Mucosa of descending colon (tissue), 3 donors: ENCODE results near the gene MRAS. TPM values are rescaled to one million over a fixed set of nuclear protein-coding genes. Genes with fewer than 3 reads are reported as not detected.
"Not testable (repeated sequence)": the region's sequence is repeated elsewhere in the genome, so short reads cannot be mapped to it uniquely, and the experiment has no call there.

Experiments
- ATAC-seq: fragments of 200-7000 bp; cut with Tn5 transposase; one replicate; pipeline ENCODE4 v1.9.1; 2020; ENCODE audit warnings: mild to moderate bottlenecking, moderate library complexity
- DNase-seq, 3 donors: peaks; one replicate each; pipeline ENCODE4 v3.0.0-alpha.2; 2020
- H3K36me3 ChIP-seq: fragments of 200-600 bp; one replicate; pipeline ENCODE4 v1.8.0; 2021; ENCODE audit warnings: low read depth, mild to moderate bottlenecking
- H3K4me1 ChIP-seq: fragments of 200-600 bp; one replicate; pipeline ENCODE4 v1.8.0; 2021; ENCODE audit warnings: low read depth, mild to moderate bottlenecking
- H3K4me3 ChIP-seq: fragments of 200-600 bp; one replicate; pipeline ENCODE4 v1.8.0; 2021; ENCODE audit warnings: mild to moderate bottlenecking
- H3K9me3 ChIP-seq: fragments of 200-600 bp; one replicate; pipeline ENCODE4 v1.8.0; 2021; ENCODE audit warnings: mild to moderate bottlenecking
- intact Hi-C, 2 donors: fragments of 100-400 bp; cut with DNase I in 1 of 2; cut with micrococcal nuclease in 1 of 2; formaldehyde crosslinking; loops; one replicate each; pipeline versions ENCODE4 v1.11.0 to v1.11.1; 2022; cut with DNase I, micrococcal nuclease
- total RNA-seq, 3 donors: library from RNA; stranded (reverse); fragmentation: NEBNext Ultra II Directional in 2 of 3; extraction: Animal tissue kit (Norgen Biotek cat#: 25700) in 2 of 3; gene quantifications; one replicate each; pipeline versions ENCODE4 v1.2.1 to v1.2.4, GENCODE V29; 2021 to 2023
- TF ChIP-seq, protein P1 (sequence below): fragments of 200-600 bp; IDR thresholded peaks from one replicate; pipeline ENCODE4 v1.8.0; 2022; ENCODE audit warnings: antibody characterized with exemption, mild to moderate bottlenecking
- donor health status: DM: no; HTN: no; CAD: no; lungs with moderate emphysema.
- donor health status: DM: no; HTN: no; CAD: no.
- donor health status: DM: no; HTN: yes; CAD: no.

Gene MRAS
- total RNA-seq, 3 donors from 2014 or later, result 2.5 to 37.6 (median 4.6) TPM

- DNase-seq (no peak), ATAC-seq (no peak)
- intact Hi-C loops, result no loop called here
- TF ChIP-seq, protein P1, sequence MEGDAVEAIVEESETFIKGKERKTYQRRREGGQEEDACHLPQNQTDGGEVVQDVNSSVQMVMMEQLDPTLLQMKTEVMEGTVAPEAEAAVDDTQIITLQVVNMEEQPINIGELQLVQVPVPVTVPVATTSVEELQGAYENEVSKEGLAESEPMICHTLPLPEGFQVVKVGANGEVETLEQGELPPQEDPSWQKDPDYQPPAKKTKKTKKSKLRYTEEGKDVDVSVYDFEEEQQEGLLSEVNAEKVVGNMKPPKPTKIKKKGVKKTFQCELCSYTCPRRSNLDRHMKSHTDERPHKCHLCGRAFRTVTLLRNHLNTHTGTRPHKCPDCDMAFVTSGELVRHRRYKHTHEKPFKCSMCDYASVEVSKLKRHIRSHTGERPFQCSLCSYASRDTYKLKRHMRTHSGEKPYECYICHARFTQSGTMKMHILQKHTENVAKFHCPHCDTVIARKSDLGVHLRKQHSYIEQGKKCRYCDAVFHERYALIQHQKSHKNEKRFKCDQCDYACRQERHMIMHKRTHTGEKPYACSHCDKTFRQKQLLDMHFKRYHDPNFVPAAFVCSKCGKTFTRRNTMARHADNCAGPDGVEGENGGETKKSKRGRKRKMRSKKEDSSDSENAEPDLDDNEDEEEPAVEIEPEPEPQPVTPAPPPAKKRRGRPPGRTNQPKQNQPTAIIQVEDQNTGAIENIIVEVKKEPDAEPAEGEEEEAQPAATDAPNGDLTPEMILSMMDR, result no peak
- H3K4me1 ChIP-seq, result no peaks in the 10 kb centered on the region
- H3K9me3 ChIP-seq, result no peaks in the 10 kb centered on the region
- no peaks in the 10 kb centered on the region for H3K36me3 ChIP-seq
- H3K4me3 ChIP-seq, result no peak overlapping the region
Measured at GRCh38 chr3:138450704-138451424, 102.5 kb downstream of the MRAS start.

GRCh38 chr3:138451595-138452162, 103.3 kb downstream of the MRAS start:
- H3K36me3 ChIP-seq, result no peaks in the 10 kb centered on the region
- no peaks in the 10 kb centered on the region for H3K9me3 ChIP-seq
- DNase-seq (no peak), ATAC-seq (no peak)
- H3K4me3 ChIP-seq, result no peak overlapping the region
- intact Hi-C loops, result no loop called here
- TF ChIP-seq, protein P1, result no peak
- no peaks in the 10 kb centered on the region for H3K4me1 ChIP-seq

DNA sequence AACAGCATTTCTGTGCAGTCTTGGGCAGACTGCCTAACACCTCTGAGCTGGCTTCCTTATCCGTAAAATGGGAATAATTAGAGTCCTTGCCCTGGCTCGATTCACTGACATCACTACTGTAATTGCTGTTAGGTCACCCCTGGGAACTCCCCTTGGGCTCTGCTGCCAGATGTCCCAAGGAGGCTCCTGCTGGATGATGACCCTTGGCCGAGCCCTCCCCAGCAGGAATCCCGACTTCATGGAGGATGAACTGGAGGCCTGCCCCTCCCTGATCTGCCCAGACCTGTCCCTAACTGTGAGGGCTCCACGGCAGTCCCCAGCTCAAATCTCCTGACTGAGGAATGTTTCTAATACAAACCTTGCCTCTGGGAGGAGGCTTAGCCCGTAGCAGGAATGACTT, 104.1 kb downstream of the MRAS start:
- intact Hi-C loops, result no loop called here
- DNase-seq (no peak), ATAC-seq (no peak)
- Histone ChIP-seq H3K4me1 (no peaks in the 10 kb centered on the region), H3K9me3 (no peaks in the 10 kb centered on the region), H3K4me3 (no peak overlapping the region), H3K36me3 (no peaks in the 10 kb centered on the region)
- TF ChIP-seq, protein P1, result no peak

DNA sequence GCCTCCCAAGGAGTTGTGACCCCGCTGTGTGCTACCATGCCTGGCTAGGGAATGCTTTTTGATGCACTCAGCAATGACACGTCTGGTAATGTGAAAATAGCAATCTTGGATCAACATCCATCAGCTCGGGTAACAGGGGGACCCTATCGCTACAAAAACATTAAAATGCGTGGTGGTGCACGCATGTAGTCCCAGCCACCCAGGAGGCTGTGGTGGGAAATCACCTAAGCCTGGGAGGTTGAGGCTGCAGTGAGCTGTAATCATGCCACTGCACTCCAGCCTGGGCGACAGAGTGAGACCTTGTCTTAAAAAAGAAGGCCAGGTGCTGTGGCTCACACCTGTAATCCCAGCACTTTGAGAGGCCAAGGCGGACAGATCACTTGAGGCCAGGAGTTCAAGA, 105.6 kb downstream of the MRAS start:
- H3K4me1 ChIP-seq, ATAC-seq, H3K4me3 ChIP-seq, H3K36me3 ChIP-seq, DNase-seq, H3K9me3 ChIP-seq, intact Hi-C loops: not testable (repeated sequence)

Other genes starting within 250 kb of the MRAS start
- gene DZIP1L, start 233.0 kb upstream of the MRAS start, total RNA-seq, result 1 to 10 TPM; 1.8 to 9.2 (median 3.2) TPM
- gene A4GNT, start 216.2 kb upstream of the MRAS start, total RNA-seq, result not detected
- gene DBR1, start 173.7 kb upstream of the MRAS start, total RNA-seq, result 10 to 100 TPM; 10.5 to 11.6 (median 11.6) TPM
- gene ARMC8, start 161.3 kb upstream of the MRAS start, total RNA-seq, result 10 to 100 TPM; 33.5 to 50.7 (median 48.0) TPM
- under 1 TPM in 1 of 3 donors, not detected in 2; 0.41 TPM for gene NME9, start 18.7 kb upstream of the MRAS start, total RNA-seq
- 10 to 100 TPM in 1 of 3 donors, 1 to 10 TPM in 1, under 1 TPM in 1; 0.70 to 15.1 (median 1.0) TPM for gene ESYT3, start 86.0 kb downstream of the MRAS start, total RNA-seq
- 10 to 100 TPM; 29.7 to 56.9 (median 37.9) TPM for gene CEP70, start 245.7 kb downstream of the MRAS start, total RNA-seq